HS-27A (cell line): ENCODE data around the gene C1QTNF4.
"Not testable (repeated sequence)": the region's sequence is repeated elsewhere in the genome, so short reads cannot be mapped to it uniquely, and the experiment has no call there.

ENCODE experiments used
- DNase-seq: peaks from one replicate; pipeline ENCODE4 v3.0.0-alpha.2; 2012; ENCODE audit warnings: low read depth, missing footprints

C1QTNF4 gene

GRCh38 chr11:47593934-47594855 lies at the start of gene C1QTNF4:
TSS of gene C1QTNF4 (minus strand) at chr11:47594411. CDS start at chr11:47590810, 3,601 bp downstream.
- DNase-seq, result no peak

DNA sequence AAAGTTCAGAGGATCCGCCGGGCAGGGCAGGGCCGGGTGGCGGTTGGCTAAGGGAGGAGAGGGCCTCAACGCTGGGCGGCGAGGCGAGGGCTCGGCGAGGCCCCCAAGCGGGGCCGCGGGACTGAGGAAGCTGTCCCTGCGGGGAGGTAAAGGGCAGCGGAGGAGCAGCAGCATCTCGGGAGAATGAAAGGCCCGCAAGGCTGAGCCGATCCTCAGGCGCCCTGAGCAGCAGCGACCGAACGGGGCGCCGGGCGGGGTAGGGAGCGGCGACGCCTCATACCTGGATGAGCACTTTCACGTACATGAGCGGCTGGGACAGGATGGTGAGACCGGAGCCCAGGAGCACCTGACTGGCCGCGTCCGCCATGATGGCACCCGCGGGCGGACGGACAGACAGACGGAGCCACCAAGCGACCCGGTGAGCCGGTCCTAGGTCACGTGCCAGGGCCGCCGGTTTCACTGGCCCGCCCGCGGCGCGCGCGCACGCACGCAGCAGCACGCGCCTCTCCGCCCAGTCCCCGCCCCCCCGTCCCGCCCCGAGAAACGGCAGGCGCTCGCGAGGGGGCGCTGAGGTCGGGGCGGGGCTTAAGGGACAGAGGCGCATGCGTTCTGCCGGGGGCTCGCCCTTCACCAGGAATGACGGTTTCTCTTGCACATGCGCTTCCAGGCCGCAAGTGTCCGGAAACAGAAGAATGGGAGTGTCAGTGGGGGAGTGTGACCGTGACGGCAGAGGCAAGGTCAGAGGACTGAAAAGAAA lies 48.1 kb upstream of the C1QTNF4 start, which contains the start of gene MTCH2:
TSS of gene MTCH2 (minus strand) at position 461 of the 757 bp plus-strand sequence. CDS start at position 367, 94 bp downstream.
- peak; percentile 93 for DNase-seq

GRCh38 chr11:47641600-47642098 lies 47.4 kb upstream of the C1QTNF4 start:
- no peak for DNase-seq

DNA sequence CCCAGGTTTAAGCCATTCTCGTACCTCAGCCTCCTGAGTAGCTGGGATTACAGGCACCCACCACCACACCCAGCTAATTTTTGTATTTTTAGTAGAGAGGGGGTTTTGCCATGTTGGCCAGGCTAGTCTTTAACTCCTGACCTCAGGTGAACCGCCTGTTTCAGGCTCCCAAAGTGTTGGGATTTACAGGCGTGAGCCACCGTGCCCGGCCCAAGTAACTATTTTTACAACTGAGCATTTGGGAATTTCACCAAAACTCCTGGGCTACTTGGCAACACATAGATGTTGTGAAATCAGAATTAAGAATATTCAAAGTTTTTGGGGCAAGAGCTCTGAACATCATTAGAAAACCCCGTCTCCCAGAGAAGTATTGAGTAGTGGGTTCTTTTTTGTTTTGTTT lies 46.3 kb upstream of the C1QTNF4 start:
- DNase-seq, result not testable (repeated sequence)

GRCh38 chr11:47636331-47636730 lies 42.1 kb upstream of the C1QTNF4 start:
- not testable (repeated sequence) for DNase-seq

DNA sequence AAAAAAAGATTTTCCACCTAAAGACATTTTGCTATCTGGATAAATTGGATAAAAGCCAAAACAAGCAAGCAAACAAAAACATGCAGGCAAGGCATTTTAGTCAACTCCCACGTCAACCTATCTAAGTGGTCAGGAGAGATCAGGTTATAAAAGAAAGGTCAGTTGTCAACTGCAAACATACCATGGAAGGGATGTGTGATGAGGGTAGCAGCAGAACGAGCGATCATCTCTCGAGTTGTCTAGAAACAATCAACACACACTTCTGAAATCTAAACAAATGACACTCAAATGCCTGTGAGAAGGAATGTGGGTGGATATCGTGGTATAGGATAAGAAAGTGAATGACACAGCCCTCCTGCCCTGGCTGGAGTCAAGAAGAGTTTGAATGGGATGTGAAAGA lies 37.3 kb upstream of the C1QTNF4 start:
- no peak for DNase-seq

DNA sequence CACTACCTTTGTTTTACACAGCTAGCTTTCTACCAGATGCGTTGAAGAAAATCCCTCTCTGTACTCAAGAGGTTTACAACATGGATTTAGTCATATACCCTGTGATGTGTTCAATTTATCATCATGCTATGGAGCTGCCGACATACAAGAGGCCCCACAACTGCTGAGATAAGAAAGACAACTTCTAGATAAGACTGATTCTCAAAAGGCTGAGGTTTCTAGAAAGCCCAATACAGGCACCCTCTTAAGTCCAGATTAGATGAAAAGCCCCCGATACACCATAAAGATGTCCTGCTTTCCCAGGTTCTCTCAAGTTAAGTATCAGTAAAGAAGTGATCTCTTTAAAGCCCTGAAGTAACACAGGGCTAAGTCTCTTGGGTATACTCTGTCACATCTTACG lies 33.8 kb upstream of the C1QTNF4 start:
- DNase-seq, result no peak

DNA sequence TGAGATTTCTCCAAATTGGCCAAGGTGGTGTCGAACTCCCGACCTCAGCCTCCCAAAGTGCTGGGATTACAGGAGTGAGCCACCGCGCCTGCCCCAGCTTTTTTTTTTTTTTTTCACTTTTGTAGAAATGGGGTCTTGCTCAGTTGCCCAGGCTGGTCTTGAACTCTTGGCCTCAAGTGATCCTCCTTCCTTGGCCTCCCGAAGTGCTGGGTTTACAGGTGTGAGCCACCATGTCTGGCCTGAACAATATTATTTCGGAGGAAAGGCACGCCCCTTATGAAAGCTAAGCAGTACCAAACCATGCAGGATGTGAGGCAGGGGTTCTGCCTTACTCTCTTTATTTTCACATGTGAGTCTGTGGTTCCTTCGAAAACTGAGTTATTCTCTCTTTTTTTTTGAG lies 32.0 kb upstream of the C1QTNF4 start:
- DNase-seq, result no peak

DNA sequence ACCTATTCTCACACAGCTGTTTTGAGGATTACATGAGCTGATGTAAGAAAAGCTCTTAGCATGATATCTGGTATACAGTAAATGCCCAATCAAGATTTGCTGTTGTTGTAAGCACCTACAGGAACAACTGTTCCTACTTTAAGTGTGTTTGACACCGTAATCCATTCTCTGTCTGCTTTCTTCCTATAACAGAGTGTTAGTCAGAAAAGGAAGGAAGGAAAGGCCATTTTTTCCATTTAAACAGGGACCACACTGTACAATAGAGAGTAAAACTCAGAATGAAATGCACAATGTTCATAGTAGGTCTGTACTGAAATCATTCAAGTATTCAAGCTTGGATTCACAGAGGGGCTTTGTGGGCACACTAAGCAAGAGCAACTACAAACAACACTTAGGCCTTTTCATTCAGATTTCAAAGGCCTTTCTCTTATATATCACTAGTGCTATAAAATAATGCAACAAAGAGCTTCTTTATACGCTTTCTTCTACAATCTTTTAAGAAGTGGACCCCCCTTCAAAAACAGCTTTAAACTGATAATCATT lies 26.7 kb upstream of the C1QTNF4 start:
- no peak for DNase-seq

DNA sequence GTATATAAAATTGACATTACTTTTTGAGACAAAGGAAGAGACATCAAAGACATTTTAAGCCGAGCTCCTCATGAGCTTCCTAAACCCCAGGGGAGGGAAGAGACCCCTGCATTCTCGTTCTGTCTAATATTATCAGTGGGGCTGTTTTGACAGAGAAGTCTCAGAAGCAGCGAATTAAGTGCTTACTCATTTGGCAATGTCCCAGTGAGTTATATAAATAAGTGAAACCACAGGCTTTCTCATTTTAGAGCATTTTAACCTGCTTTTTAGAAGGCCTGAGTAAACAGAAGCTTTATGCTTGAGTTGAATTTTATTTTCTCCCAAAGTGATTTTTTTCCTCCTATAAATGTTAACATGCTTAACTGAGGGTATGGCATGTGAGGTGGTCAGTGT lies 23.2 kb upstream of the C1QTNF4 start:
- no peak for DNase-seq

- no peak for DNase-seq
Measured at GRCh38 chr11:47616726-47617416, 22.7 kb upstream of the C1QTNF4 start.

DNA sequence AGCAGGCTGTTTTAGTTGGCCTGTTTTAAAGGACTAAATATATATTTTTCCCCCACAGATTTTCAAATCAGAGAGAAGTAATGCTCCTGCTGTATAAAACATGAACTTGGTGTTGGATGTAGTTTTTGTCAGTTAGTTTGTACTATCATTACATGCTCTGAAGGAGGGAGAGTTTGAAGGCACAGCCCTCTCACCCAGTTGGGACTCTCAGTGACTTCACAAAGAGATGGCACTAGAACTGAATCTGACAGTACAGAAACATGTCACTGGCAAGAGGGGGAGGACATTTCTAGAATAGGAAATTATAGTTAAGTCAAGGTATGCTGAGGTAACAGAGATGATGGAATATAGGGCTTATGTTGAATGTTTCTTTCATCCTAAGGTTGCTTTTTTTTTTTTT lies 21.0 kb upstream of the C1QTNF4 start:
- DNase-seq, result no peak

GRCh38 chr11:47611348-47611794 lies 17.2 kb upstream of the C1QTNF4 start:
- DNase-seq, result no peak

DNA sequence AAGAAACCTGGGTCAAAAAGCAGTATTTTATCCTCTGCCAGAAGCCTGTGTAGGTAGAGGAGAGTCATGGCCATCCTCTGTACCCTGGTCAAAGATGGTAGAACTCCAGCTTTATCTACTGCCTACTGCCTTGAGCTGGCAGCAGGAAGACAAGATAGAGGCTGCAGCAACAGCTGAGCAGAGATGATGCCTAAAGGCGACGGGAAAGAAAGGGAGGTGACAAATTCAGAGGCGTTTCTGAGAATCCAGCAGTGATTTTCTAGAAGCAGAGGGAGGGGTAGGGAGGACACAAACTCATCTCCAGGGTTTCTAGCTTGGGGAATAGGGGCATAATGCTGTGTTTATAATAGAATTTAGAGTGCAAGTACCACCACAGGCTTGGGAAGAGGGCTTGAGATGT lies 15.5 kb upstream of the C1QTNF4 start:
- DNase-seq, result no peak

- no peak for DNase-seq
Measured at GRCh38 chr11:47607380-47607779, 13.2 kb upstream of the C1QTNF4 start.

DNA sequence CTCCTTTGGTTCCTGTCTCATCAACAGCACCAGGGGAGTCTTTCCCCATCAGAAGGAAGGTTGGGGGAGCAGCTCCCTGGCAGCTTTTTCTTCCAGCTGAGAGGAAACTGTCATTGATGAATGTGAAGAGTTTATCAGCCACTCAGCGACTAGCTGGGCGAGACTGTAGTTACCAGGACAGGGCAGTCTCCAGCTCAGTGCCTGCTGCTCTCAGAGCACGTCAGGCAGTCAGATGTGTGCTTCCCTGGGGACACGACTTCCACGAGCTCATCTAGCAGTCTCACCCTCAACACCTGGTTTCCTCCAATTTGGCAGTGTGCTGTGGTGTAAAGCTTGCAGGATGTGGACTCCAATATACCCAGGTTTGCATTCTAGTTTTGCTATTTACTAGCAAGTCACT lies 12.5 kb upstream of the C1QTNF4 start:
- DNase-seq, result no peak

DNA sequence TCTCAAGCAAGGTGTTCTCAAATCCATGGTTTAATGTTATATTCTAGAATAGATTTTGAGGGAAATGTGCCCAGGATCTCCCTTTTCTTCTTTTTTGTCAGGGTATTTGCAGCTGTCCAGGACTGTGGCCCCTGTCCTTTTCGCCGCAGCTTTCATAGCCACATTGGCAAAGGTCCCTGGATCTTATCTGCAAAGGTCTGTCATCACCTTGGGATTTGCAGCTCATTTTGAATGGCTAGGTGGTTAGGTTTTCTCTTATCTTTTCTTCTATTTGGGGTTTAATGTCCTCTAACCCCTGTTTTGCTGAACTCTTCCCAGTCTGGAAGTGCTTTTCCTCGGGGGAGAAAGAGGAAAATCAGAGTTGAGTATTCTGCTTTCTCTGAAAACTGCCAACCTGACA lies 11.7 kb upstream of the C1QTNF4 start:
- no peak for DNase-seq

GRCh38 chr11:47603295-47603694 lies 9.1 kb upstream of the C1QTNF4 start:
- no peak for DNase-seq

DNA sequence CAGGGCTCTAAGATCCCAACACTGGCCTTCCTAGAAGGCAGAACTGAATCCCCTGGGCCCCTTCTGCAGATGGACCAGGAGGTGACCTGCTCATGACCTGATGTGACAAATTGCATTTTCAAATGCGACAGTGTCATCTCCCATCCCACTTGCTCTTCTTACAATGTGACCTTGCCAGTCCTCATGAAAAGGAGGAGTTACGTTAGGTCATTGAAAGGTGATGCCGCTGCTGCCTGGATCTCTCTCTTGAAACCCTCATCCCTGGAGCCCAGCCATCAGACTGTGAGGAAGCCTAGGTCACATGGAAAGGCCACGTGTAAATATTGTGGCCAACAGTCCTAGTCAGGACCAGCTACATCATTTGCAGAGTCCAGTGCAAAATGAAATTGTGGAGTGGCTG lies 5.7 kb upstream of the C1QTNF4 start:
- no peak for DNase-seq

- no peak for DNase-seq
Measured at GRCh38 chr11:47595967-47596366, 1.8 kb upstream of the C1QTNF4 start.

DNA sequence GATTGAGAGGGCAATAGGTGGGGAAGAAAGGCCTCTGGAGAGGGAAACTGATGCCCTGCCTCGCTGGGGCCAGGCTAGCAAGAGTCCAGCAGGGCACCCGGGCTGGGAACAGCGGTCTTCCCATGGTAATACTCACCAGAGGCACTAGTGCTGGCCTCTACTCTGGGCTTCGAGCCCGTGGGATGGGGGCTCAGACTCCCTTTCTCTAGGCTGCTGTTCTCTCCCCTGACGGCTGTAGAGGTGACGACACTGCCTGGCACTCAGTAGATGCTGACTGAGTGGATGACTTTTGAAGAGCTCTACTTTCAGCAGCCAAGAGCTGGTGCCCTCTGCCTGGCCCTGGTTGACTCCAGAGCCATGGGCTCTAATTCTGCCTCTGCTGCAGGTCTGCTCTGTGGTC lies 818 bp upstream of the C1QTNF4 start:
- DNase-seq, result no peak

DNA sequence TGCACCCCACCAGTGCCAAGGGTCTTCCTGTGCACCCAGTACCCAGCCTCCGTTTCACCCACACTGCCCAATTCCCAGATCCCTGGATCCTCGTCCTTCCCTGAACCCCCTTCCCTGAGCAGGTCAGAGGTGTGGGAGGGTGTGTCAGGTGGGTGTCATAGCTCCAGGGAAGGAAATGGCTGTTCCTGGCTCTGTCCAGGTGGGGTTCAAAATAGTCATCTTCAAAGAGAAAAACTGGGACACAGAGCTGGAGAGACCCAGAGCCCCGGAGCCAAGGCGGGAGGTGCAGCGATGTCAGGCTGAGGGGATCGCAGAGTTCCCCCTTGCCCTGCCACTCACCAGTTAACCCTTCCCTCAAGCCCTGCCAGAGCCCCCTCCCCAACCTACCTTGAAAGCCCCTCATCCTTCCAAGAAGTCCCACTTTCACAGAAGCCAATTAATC lies 698 bp downstream of the C1QTNF4 start:
- no peak for DNase-seq
